ENCODE data around the gene SLC19A2. TPM values are rescaled to one million over a fixed set of nuclear protein-coding genes. Genes with fewer than 3 reads are reported as not detected.

SLC19A2 gene
- total RNA-seq, 1 experiment from 2014 or later = 10.1 TPM

GRCh38 chr1:169529068-169529642, 43.4 kb upstream of the SLC19A2 start (continued):
- TF ChIP-seq SP1 (IDR thresholded peaks at IDR 0.05; ENCODE audit: low read depth) = peak; percentile 89
- TF ChIP-seq CBX3 (IDR thresholded peaks at IDR 0.05; ENCODE audit: low read depth) = peak; percentile 84

GRCh38 chr1:169528215-169529067, 42.7 kb upstream of the SLC19A2 start:
- Histone ChIP-seq H3K4me3 (replicated peaks in 1 of 2; ENCODE audit: low read depth in 1 of 2, low read length in 2 of 2) (peak overlapping the region; percentile 17 to 42; a peak in 3 of 4 replicates), H3K9ac (ENCODE audit: low read length) (0 out of 2 replicates have a peak overlapping the region, but pooled peaks have one; percentile 26), H3K4me2 (ENCODE audit: low read length) (peak overlapping the region; percentile 72), H3K79me2 (ENCODE audit: insufficient read depth, low read length) (no peaks in the 10 kb centered on the region), H3K27me3 (ENCODE audit: insufficient read depth, low read length) (no peaks in the 10 kb centered on the region), H3K9me2 (ENCODE audit: insufficient read depth) (no peaks in the 10 kb centered on the region), H3K27ac (ENCODE audit: low read depth, low read length) (no peak overlapping the region), H3K4me1 (ENCODE audit: control insufficient read depth in 1 of 2, insufficient read depth in 2 of 2, low read length in 2 of 2) (peaks cover 23 to 40% of the 10 kb centered on the region in 2 experiments), H3K9me3 (ENCODE audit: control insufficient read depth in 1 of 2, insufficient read depth in 1 of 2, low read depth in 1 of 2, low read length in 2 of 2) (no peaks in the 10 kb centered on the region), H3K36me3 (ENCODE audit: control insufficient read depth in 1 of 2, insufficient read depth in 2 of 2, low read length in 2 of 2) (no peaks in the 10 kb centered on the region), H4K20me1 (ENCODE audit: insufficient read depth) (no peaks in the 10 kb centered on the region), H2AFZ (ENCODE audit: low read depth, low read length, poor library complexity, severe bottlenecking) (peak overlapping the region; percentile 52)
- BruUV-seq (replicated peaks) = no TSS peak
- DNase-seq (ENCODE audit: low read depth, low spot score) (no peak), ATAC-seq (peak; percentile 19; the same call in 1 of the 2 replicates)
- TF ChIP-seq EZH2phosphoT487 (IDR thresholded peaks at IDR 0.05; ENCODE audit: borderline replicate concordance) (no peak), REST (IDR thresholded peaks at IDR 0.05; ENCODE audit: low read depth) (no peak), SIN3A (IDR thresholded peaks at IDR 0.05; ENCODE audit: low read depth) (no peak), TCF7L2 (IDR thresholded peaks at IDR 0.05; ENCODE audit: borderline replicate concordance, extremely low read depth, insufficient read depth, insufficient read length) (no peak), CTCF (IDR thresholded peaks at IDR 0.05 in 2 of 3, conservative IDR thresholded peaks at IDR 0.05 in 1 of 3; ENCODE audit: borderline replicate concordance in 1 of 3, insufficient read depth in 1 of 3, low read depth in 2 of 3, low read length in 2 of 3) (no peak), SP1 (IDR thresholded peaks at IDR 0.05; ENCODE audit: low read depth) (no peak)
- intact Hi-C loops (cut with micrococcal nuclease) = loop anchor here (5.0 kb wide), 1 partner anchor 41 kb away; the partner anchor contains the start of gene SLC19A2
- CTCF ChIA-PET = interaction anchor here (0.8 to 1.3 kb wide), 3 partner anchors 18 to 925 kb away, joined by 3 to 6 read pairs (median 3); no protein-coding TSS in a partner anchor
- POLR2A ChIA-PET = interaction anchor here (1.2 kb wide), 1 partner anchor 42 kb away, joined by 5 read pairs; the partner anchor contains the start of gene SLC19A2
- RAD21 ChIA-PET (ENCODE audit: low non-redundant PET in 1 of 2, low total read pairs in 2 of 2, uncharacterized antibody in 2 of 2, unreplicated experiment in 2 of 2) = interaction anchor here in 1 of 2 experiments (0.7 kb wide), 1 partner anchor 18 kb away, joined by 3 read pairs; no protein-coding TSS in a partner anchor
